GM21423 (cell line): ENCODE data around the gene FAM222A.

Experiments
- ATAC-seq: cut with Tn5 transposase; IDR thresholded peaks from one replicate; pipeline ENCODE4 v1.9.1; 2021; ENCODE audit warnings: mild to moderate bottlenecking, moderate library complexity; ENCODE audit not compliant: unreplicated experiment

FAM222A gene

GRCh38 chr12:109795023-109795422 is 81.4 kb downstream of the FAM222A start:
- ATAC-seq, result no peak

GRCh38 chr12:109796057-109796456 is 82.4 kb downstream of the FAM222A start:
- ATAC-seq, result no peak

- ATAC-seq, result no peak
Measured at GRCh38 chr12:109797905-109798669, 84.5 kb downstream of the FAM222A start.

GRCh38 chr12:109798691-109799090 is 85.1 kb downstream of the FAM222A start:
- no peak for ATAC-seq

- no peak for ATAC-seq
Measured at GRCh38 chr12:109800536-109800935, 86.9 kb downstream of the FAM222A start.

- no peak for ATAC-seq
Measured at GRCh38 chr12:109802828-109803227, 89.2 kb downstream of the FAM222A start.

- no peak for ATAC-seq
Measured at GRCh38 chr12:109803678-109804077, 90.1 kb downstream of the FAM222A start.

GRCh38 chr12:109804820-109805761 is 91.5 kb downstream of the FAM222A start:
- ATAC-seq, result no peak

GRCh38 chr12:109807954-109808643 is 94.5 kb downstream of the FAM222A start:
- no peak for ATAC-seq

- no peak for ATAC-seq
Measured at GRCh38 chr12:109808876-109809646, 95.4 kb downstream of the FAM222A start.

GRCh38 chr12:109810954-109811623 is 97.5 kb downstream of the FAM222A start:
- no peak for ATAC-seq

GRCh38 chr12:109811624-109811995 is 98.0 kb downstream of the FAM222A start:
- ATAC-seq, result no peak

GRCh38 chr12:109813810-109814416 is 100.3 kb downstream of the FAM222A start:
- ATAC-seq, result no peak

GRCh38 chr12:109814600-109815150 is 101.0 kb downstream of the FAM222A start:
- no peak for ATAC-seq

GRCh38 chr12:109815225-109815624 is 101.6 kb downstream of the FAM222A start:
- no peak for ATAC-seq

GRCh38 chr12:109815757-109816617 is 102.4 kb downstream of the FAM222A start:
- no peak for ATAC-seq

- ATAC-seq, result no peak
Measured at GRCh38 chr12:109816870-109817269, 103.2 kb downstream of the FAM222A start.

GRCh38 chr12:109817627-109818231 is 104.1 kb downstream of the FAM222A start:
- no peak for ATAC-seq
